ENCODE results near the gene ZNF70. TPM values are rescaled to one million over a fixed set of nuclear protein-coding genes. Genes with fewer than 3 reads are reported as not detected.

The ZNF70 gene
- total and polyA plus RNA-seq, 9 of the 15 experiments (the other 6 are each of a cell fraction or from before 2014, with no cell fraction given) = 0.14 to 3.3 (median 1.4) TPM

DNA sequence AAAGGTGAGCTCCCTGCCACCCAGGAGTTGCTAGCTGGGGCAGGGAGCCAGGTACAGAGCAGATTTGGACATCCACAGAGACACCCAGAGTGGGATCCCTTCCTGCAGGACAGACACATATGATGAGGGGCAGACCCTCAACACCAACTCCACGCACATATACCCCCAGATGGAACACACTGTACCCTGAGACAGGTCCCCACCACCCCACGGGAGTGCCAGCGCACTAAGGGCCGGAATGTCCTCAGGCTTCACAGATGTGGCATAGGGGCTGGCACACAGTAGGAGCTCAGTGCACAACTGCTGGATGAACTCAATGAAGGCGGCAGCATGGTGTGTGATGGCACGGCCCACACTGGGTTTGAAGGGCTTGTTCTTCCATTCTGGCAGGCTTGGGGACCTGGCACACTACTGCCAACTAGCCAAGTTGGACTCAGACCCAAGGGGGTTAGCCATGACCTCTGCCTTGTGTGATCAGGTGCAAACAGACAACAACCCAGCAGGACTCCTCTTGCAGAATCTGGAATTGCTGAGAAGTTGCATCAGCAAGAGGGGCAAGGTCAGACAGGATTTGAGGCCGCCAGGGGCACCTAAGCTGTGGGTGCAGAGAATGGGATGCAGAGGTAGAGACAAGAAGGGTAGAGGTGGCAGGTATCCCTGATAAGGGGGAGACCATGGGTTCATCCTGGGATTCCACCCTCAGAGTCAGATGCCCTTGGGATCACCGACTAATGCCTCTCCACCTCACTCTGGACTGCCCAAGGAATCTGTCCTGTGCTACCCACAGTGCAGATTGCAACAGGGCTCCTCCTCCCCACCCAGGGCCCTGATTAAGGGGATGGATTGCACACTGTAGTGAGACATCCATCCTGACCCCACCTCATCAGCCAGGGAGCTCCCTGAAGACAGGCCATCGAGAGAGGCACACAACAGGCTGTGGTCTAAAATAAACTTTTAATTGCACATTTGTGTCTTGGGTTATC, 14.3 kb upstream of the ZNF70 start (continued):
- TF ChIP-seq CBX5 (IDR thresholded peaks at IDR 0.05; ENCODE audit: borderline replicate concordance, low read depth) = no peak
- TF ChIP-seq MCM3 (IDR thresholded peaks at IDR 0.05) = no peak
- TF ChIP-seq POLR2G (IDR thresholded peaks at IDR 0.05; ENCODE audit: low read depth, low read length) = peak; percentile 43; the same call in 1 of the 2 replicates
- TF ChIP-seq, protein P1, sequence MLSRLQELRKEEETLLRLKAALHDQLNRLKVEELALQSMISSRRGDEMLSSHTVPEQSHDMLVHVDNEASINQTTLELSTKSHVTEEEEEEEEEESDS (CRISPR knock-in tag; IDR thresholded peaks at IDR 0.05) = no peak
- no peak for TF ChIP-seq NFE2L1 (tag; IDR thresholded peaks at IDR 0.05; ENCODE audit: borderline replicate concordance, low read depth)
- TF ChIP-seq, protein P2, sequence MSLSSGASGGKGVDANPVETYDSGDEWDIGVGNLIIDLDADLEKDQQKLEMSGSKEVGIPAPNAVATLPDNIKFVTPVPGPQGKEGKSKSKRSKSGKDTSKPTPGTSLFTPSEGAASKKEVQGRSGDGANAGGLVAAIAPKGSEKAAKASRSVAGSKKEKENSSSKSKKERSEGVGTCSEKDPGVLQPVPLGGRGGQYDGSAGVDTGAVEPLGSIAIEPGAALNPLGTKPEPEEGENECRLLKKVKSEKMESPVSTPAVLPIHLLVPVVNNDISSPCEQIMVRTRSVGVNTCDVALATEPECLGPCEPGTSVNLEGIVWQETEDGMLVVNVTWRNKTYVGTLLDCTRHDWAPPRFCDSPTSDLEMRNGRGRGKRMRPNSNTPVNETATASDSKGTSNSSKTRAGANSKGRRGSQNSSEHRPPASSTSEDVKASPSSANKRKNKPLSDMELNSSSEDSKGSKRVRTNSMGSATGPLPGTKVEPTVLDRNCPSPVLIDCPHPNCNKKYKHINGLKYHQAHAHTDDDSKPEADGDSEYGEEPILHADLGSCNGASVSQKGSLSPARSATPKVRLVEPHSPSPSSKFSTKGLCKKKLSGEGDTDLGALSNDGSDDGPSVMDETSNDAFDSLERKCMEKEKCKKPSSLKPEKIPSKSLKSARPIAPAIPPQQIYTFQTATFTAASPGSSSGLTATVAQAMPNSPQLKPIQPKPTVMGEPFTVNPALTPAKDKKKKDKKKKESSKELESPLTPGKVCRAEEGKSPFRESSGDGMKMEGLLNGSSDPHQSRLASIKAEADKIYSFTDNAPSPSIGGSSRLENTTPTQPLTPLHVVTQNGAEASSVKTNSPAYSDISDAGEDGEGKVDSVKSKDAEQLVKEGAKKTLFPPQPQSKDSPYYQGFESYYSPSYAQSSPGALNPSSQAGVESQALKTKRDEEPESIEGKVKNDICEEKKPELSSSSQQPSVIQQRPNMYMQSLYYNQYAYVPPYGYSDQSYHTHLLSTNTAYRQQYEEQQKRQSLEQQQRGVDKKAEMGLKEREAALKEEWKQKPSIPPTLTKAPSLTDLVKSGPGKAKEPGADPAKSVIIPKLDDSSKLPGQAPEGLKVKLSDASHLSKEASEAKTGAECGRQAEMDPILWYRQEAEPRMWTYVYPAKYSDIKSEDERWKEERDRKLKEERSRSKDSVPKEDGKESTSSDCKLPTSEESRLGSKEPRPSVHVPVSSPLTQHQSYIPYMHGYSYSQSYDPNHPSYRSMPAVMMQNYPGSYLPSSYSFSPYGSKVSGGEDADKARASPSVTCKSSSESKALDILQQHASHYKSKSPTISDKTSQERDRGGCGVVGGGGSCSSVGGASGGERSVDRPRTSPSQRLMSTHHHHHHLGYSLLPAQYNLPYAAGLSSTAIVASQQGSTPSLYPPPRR (CRISPR knock-in tag; IDR thresholded peaks at IDR 0.05; ENCODE audit: borderline replicate concordance) = no peak
- peak; percentile 83 for TF ChIP-seq CEBPG (CRISPR knock-in tag; IDR thresholded peaks at IDR 0.05)
- TF ChIP-seq CEBPG (tag; conservative IDR thresholded peaks at IDR 0.05 in 1 of 2, IDR thresholded peaks at IDR 0.05 in 1 of 2) = peak in 1 of 2 experiments; percentile 83; a peak in 2 of 4 replicates
- no peak for TF ChIP-seq CBFA2T3 (IDR thresholded peaks at IDR 0.05)
- TF ChIP-seq SMC3 (conservative IDR thresholded peaks at IDR 0.05; ENCODE audit: insufficient read depth, low read depth, low read length) = no peak
- no peak for TF ChIP-seq MCM7 (IDR thresholded peaks at IDR 0.05)
- TF ChIP-seq HOXB6 (CRISPR knock-in tag; IDR thresholded peaks at IDR 0.05; ENCODE audit: borderline replicate concordance) = no peak
- no peak for TF ChIP-seq ZNF282 (CRISPR knock-in tag; IDR thresholded peaks at IDR 0.05)
- no peak for TF ChIP-seq HNRNPH1 (optimal IDR thresholded peaks at IDR 0.05; ENCODE audit: low read depth, low read length)
- TF ChIP-seq KDM5B (IDR thresholded peaks at IDR 0.05; ENCODE audit: insufficient replicate concordance, low read depth, low read length) = no peak
- TF ChIP-seq, protein P3, sequence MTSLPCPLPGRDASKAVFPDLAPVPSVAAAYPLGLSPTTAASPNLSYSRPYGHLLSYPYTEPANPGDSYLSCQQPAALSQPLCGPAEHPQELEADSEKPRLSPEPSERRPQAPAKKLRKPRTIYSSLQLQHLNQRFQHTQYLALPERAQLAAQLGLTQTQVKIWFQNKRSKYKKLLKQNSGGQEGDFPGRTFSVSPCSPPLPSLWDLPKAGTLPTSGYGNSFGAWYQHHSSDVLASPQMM (CRISPR knock-in tag; IDR thresholded peaks at IDR 0.05) = no peak
- TF ChIP-seq ZNF217 (CRISPR knock-in tag; IDR thresholded peaks at IDR 0.05) = no peak
- TF ChIP-seq GABPB1 (CRISPR knock-in tag; IDR thresholded peaks at IDR 0.05) = no peak
- no peak for TF ChIP-seq MTF1 (CRISPR knock-in tag; IDR thresholded peaks at IDR 0.05; ENCODE audit: borderline replicate concordance)
- no peak for TF ChIP-seq ZSCAN29 (IDR thresholded peaks at IDR 0.05)
- no peak for TF ChIP-seq GTF2F1 (IDR thresholded peaks at IDR 0.05; ENCODE audit: low read depth, low read length)
- peak; percentile 43 for TF ChIP-seq CXXC5 (CRISPR knock-in tag; IDR thresholded peaks at IDR 0.05)
- TF ChIP-seq KDM4B (IDR thresholded peaks at IDR 0.05; ENCODE audit: borderline replicate concordance in 2 of 2, low read depth in 1 of 2) = no peak
- no peak for TF ChIP-seq KAT7 (CRISPR knock-in tag; IDR thresholded peaks at IDR 0.05; ENCODE audit: borderline replicate concordance)

Measured in K562 (cell line).